CD1c-positive myeloid dendritic cell (primary cell): ENCODE results near the gene CLDND2.
A peak's percentile ranks its signal among the peaks of the same experiment; 100 is the strongest.
"Not testable (repeated sequence)": the region's sequence is repeated elsewhere in the genome, so short reads cannot be mapped to it uniquely, and the experiment has no call there.

Experiments
- DNase-seq: peaks from one replicate; pipeline ENCODE4 v3.0.0-alpha.2; 2016; ENCODE audit errors: extremely low spot score

Gene CLDND2, protein sequence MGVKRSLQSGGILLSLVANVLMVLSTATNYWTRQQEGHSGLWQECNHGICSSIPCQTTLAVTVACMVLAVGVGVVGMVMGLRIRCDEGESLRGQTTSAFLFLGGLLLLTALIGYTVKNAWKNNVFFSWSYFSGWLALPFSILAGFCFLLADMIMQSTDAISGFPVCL

DNA sequence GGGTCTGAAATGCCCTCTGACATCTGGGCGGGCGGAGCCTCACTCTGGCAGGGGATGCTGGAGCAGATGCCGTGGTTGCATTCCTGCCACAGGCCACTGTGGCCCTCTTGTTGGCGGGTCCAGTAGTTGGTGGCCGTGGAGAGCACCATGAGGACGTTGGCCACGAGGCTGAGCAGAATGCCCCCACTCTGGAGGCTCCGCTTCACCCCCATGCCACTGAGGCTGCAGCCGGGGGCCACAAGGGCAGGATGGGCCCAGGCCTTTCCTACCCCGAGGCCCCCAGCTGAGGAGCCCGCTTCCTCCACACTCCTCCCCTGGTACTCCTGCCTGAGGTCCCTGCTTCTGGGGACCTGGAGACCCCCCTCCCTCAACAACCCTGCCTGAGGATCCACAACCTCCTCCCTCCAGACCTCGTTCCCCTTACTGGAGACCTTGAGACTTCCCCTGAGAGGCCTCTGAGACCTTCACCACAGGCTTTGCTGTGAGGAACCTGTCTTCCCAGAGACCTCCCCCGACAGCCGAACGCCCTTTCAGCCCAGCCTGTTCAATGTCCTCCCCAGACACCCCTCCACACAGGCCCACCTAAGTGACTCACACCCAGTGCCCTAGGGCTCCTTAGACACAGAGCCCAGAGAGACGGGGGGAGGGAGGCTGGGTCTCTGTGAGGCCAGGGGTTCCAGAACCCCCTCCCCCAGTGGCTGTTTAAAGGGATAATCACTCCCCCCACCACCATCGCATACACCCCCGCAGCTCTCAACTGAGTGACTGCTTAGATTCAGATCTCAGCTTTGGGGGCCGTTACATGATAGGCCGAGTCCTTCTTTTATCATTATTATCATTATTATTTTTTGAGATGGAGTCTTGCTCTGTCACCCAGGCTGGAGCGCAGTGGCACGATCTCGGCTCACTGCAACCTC lies at the start of gene CLDND2:
Gene CLDND2, minus strand, starts transcription at position 638 of the 917 bp plus-strand sequence. Its CDS starts 426 bp downstream, at position 212.
- DNase-seq: peak; percentile 38

DNA sequence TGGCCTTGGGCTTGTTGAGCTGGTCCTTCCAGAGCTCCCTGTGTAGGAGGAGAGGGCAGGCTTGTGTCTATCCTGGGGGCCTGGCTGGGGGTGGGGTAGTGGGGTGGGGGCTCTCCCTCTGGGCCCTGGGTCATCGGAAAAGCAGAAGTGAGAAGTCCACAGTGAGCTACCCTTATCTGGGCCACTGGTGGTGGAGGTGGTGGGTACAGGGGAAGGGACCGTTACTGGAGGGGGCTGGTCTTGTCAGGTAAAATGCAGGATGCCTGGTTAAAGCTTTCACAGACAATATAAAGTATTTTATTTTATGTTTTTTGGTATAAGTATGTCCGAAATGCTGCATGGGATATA lies 49.0 kb upstream of the CLDND2 start:
- DNase-seq: no peak

DNA sequence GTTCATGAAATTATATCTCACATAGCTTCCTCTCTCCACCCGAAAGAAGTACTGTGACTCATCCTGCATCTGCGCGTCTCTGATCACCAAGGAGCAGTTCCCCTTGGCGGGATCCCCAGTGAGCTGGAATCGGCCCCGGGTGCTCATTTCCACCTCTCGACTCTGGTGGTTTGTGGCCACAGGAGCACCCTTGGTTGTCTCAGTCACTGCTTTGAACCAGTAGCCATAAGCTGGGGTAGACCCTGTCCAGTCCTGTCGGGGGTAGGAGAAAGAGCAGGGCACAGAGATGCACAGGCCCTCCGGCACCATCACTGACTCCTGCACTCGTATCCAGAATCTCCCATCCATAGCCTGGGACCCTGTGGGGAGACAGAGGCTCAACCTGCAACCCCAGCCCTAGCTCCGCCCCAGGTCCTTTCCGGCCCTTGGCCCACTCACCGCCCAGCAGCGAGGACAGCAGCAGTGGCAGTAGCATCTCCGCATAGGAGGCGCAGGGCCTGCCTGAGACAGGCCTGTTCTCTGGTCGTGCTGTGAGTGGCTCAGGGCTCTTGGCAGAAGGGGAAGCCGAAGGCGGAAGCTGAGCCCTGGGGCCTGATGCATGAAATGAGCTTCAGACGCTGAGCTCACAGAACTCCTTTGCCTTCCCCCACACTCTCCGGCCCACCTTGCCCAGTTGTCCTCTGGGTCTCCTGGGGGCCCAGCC lies 48.5 kb upstream of the CLDND2 start, which contains the start of gene SIGLEC10:
Gene SIGLEC10, minus strand, starts transcription at position 536 of the 703 bp plus-strand sequence. Its CDS starts 61 bp downstream, at position 475.
- peak; percentile 92 for DNase-seq

DNA sequence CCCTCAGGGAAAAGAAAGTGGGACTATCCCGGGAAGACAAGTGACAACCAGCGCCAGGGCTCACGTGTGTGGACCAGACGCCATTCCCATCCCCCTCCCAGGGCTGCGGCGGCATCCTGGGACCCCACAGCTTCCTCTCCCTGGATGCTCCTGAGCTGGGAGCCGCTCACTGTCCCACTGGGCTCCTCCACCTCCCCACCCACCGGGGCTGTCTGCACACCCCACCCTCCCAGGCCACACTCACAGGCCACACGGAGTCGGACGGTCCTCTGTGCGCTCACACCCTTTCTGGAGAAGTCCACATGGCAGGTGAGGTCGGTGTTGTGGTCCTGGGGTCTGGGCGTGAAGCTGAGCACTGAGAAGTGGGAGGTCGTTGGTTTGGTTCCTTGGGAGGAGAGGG lies 47.6 kb upstream of the CLDND2 start:
- DNase-seq: not testable (repeated sequence)

DNA sequence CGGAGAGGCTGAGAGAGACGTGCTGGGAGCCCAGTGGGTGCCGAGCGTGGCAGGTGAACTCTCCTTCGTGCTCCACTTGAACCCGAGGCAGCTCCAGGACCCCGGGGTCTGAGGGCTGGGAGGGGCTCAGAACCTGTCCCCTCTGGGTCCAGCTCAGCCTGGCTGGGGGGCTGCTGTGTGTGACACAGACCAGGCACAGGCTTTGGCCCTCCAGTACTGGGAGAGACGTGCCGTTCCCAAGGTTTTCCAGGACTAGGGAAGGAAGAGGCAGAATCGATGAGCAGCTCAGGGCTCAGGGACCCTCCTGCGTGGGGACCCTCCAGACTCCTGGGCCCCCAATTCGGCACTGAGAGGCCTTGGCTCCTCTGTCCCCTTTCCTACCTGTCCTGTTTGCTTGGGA lies 46.4 kb upstream of the CLDND2 start:
- DNase-seq: no peak

DNA sequence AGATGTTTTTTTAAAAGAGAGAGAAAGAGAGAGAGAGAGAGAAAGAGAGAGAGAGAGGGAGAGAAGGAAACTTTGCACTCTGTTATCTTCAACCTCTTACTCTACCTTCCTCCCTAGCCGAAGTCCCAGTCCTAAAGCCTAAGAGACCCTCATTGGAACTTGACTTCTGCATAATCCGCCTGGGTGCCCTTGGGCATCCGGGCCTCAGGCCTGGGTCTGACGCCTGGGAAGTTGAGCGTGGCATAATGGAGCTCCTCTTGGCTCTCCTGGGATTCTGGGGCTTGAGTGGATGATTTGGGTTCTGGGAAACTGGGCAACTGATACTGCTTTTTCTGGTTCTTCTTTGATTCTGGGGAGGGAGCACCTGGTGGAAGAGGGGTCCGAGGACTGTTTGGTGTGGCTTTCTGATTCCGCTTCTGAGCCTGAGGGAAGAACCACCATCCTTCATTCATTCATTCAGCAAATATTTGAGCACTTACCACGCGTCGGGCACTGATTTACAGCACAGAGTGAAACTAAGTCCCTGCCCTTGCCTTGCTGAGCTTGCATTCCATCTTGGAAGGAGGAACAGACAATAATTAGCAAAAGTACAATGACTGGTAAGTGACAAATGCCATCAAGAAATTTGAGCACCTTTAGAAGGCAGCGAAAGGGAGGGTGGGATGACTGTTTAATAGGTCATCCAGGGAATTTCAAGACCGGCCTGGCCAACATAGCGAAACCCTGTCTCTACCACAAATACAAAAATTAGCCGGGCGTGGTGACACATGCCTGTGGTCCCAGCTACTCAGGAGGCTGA lies 42.3 kb upstream of the CLDND2 start:
- no peak for DNase-seq

DNA sequence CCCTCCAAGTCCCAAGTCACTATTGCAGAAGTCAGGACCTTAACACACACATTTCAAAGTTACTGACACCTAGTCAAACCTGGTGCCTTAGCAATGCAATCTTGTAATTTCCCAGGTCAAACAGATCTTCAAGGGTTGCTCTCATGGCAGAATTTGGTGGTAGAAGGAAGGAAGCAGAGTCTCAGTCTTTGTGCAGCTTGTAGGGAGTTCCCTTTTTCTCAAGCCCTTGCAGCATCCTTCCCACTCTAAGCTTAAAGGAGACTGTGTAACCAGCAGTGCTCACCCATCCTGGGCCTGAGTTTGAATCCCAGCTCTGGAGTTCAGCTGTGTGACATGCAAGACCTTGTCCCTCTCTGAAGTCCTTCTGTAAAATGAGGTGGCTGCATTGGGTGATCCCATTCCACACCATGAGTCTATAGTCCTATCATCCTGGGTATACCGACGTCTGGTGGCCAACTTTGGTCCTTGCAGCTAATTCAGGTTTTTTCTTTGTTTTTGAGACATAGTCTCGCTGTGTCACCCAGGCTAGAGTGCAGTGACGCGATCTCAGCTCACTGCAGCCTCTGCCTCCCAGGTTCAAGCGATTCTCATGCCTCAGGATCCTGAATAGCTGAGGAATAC lies 38.8 kb upstream of the CLDND2 start:
- peak; percentile 82 for DNase-seq

DNA sequence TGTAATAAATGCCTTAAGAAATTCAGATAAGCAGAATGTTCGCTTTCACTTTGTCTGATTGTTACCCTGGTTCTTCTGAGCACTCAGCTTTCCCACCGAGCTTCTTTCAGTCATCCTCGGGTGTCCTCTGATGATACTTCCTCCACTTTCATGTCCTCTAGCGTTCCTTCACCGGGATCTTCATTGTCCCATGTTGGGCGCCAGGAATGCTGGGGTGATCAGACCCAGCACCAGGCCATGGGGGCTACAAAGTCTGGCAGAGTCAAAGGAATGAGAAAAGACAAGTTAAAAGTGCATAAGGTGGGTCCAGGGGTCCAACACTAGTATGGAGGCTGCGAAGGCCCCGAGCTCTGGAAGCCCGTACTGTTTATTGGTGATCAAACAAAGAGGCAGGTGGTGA lies 33.3 kb upstream of the CLDND2 start:
- DNase-seq: no peak

DNA sequence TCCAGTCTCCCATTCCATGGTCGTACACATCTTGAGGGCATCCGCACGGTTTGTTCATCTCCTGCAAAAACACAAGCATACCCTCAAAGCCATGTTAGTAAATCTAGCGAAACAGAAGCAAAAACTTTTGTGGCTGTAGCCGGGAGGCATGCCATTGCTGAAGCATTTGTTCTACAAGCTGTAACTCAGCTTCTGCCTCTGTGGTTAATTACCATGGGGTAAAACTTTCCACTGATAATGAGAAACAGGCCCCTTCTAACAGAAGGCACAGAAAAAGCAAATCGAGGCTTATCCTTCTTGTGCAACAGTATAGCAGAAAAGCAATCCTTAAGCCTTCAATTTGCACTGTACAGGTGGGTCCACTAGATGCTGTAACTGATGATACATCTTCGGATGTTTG lies 31.1 kb upstream of the CLDND2 start:
- DNase-seq: not testable (repeated sequence)

DNA sequence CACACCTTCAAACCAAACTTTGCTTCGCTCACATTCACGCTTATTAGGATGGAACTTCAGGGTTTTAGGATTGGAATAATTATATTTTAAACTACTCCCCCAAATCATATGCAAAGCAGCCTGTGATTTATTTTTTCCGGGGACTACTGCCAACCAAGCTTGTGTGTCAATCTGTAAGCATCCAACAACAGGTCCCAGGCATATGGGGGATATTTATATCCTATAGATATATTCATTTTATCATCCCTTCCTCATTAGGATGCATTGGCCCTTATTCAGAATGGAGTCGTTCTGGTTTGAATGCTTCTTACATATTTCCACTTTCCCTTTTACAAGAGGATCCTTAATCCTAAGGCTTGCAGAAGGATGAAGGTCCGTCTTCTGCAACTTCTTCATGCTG lies 30.4 kb upstream of the CLDND2 start:
- no peak for DNase-seq

DNA sequence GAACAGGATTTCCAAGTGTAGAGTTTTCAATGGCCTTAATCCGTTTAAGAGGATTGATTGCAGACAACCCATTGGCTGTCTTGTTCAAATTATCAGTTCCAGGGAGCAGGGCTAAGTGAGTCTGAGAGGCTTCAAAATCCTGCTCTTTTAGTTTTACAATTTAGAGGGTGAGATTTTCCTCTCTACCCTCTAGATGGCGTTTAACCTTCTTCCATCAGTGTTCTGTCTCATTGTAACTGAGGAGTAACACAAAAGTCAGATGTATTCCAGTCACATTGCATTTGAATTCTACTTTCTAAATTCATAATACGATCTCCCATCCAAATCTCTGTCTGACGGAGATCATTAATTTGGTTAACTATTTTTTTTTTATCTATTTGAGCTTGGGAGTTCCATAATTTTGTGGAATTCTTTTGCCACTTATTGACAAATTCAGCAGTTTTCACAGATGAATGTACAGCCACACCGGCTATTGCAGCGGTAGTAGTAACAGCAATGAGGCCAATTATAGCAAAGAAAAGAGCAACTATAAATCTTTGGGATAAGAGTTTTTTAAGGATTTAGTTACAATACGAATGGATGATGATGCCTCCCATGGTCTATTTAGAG lies 29.4 kb upstream of the CLDND2 start:
- peak; percentile 68 for DNase-seq

DNA sequence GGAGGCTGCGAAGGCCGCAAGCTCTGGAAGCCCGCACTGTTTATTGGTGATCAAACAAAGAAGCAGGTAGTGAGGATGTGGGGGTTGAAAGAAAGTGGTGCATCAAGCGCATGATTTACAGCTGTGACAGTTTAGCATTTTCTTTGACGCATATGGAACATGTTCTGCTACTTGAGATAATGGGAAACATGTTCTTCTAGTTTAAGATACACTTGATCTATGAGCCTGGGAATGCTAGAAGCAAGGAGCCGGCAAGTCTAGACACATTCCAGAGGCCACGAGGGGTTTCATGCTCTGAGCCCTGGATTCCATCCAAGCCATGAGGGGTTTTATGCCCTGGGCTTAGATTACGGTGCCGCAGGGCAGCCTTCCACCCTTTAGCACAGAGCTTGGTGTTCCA lies 28.6 kb upstream of the CLDND2 start:
- DNase-seq: not testable (repeated sequence)

DNA sequence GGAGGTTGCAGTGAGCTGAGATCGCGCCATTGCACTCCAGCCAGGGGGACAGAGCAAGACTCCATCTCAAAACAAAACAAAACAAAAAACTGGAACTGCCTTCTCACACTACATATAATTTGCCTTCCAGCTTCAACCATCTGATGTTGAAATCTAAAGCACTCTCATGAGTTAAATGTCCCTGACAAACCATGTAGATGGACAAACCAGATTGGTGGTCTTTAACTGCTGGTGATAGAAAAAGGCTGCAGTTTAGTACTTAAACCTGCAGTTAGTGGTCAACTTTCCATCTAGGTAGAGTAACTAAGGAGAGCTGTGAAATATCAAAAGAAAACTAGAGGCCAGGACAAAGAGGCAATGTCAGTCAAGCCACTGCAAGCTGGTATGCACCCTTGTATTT lies 27.4 kb upstream of the CLDND2 start:
- DNase-seq: no peak

DNA sequence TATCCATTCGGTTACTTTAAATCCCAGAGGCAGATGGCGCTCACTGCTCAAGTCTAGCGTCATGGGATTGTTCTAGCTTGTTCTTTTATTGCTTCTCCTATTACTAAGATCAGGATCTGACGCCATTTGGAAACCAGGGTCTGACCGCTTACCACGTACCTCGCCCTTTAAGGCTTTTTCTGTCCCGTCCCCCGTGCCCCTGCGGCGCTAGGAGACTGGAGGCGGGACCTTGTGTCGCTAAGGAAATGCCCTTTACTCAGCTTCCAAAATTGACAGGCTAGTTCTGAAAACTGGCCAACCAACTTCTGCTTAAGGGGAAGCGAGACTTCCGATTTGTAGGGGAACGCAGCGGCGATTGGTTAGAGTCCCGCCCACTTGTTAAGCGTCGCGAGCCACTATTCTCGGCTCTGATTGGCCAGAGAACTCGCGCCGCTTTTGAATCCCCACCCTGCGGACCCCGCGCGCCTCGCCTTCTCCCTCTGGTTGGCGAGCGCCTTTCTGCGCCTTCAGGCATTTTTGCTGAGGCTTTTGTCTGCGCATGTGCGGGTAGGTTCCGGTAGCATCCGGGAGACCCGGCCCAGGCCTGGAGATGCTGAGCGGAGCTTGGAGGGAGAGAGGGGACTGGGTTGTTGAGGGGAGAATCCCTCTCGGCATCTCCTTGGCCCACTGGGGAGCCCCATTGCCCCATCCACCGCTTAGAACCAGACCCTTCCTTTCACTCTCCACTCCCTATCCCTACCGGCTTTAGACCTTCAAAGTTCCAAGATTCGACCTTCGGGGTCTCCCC lies 25.4 kb upstream of the CLDND2 start:
- peak; percentile 98 for DNase-seq

DNA sequence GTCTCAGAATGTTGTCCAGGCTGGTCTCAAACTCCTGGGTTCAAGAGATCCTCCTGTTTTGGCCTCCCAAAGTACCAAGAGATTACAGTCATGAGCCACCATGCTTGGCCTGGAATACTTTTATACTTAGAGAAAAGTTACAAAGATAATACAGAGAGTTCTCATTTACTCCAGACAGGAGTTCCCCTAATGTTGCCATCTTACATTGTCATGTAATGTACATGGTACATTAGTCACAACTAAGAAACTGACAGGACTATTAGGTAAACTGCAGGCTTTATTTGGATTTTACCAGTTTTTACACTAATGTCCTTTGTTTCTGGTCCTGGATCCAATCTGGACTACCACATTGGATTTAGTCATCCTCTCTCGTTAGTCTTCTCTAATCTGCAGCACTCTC lies 23.9 kb upstream of the CLDND2 start:
- DNase-seq: peak; percentile 45

DNA sequence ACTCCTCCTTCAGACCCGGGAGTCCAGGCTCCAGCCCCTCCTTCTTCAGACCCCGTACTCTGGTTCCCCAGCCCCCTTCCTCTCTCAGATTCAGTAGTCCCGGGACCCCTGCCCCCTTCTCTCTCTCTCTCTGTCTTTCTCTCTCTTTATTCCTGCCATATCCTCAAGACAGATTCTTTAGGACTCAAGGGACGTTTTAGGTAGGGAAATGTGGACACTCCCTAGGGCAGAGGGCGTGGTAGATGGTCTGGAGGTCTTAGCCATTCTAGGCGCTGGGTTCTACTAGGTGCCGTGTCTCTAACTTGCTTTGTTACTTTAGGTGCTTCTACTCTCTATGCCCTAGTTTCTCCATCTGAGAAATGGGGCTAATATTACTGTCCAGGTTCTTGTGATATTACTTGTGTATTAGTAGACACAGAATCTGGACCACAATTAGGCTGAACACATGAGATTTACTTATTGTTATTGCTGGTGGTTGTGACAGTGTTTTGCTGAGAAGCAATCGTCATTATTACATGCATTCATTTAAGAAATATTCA lies 22.3 kb upstream of the CLDND2 start:
- no peak for DNase-seq

DNA sequence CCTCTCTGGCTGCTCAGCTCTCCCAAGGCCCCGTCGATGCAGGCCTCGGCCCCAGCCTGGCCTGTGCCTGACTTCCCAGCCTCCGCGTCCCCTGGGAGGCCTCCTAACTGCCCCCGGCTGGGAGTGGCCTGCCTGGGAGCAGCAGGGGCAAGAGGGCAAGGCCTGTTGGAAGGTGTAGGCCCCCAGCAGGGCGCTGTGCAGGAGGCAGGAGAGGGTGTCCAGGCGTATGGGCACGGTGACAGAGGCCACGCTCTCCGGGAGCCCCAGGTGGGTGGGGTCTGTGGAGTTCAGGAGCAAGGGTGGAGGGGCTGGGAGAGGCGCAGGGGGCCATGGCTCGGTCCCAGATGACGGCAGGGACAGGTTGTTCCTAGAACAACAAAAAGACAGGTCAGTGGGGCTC lies 20.3 kb upstream of the CLDND2 start:
- DNase-seq: no peak

DNA sequence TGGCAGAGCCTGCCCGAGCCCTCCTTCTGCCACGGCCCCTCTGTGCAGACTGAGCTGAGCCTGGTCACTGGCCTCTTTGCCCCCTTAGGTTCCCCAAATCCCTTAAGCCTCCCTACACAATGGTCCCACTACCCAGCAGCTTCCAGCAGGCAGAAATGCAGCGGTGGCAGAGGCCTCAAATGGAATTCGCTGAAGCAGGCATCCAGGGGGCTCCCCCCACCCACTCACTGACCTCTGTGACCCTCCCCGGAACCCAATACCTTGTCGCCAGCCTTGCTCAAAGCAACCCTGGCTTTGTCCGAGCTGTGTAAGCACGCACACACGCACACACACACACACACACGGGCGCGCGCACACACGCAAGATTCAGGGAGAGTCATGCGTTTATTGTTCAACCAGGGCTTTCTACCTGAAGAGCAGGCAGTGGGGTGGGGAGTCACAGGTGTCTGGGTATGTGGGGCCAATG lies 19.2 kb upstream of the CLDND2 start, which contains the start of gene LIM2:
Gene LIM2, minus strand, starts transcription at position 51 of the 466 bp plus-strand sequence. CDS start 531 bp downstream, outside the sequence.
- no peak for DNase-seq

DNA sequence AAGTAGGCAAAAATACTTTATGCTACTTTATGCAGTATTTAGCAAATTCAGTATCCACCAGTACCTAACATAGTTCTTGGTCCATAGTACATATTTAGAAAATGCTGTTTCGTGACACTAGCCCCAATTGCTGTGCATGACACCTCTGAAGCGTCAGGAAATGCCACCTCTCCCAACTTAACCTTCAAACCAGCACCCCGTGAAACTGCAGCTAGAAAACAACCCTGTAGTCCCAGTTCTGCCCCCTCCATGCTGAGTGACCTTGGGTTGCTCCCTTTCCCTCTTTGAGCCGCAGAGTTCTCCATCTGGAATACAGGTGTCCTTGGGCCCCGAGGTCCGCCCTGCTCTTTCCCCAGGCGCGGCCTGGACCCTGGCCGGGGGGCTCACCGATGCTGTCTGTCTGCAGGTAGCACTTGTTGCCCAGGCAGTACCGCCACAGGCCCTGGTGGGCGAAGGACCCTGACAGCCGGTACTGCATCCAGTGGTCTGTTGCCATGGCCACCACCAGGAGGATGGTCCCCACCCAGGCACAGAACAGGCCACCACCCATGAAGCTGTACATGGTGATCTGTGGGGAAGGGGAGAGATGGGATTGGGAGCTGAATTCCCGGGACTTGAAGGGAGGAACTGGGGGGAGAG lies 18.2 kb upstream of the CLDND2 start:
- DNase-seq: no peak
